Keratinocyte (primary cell): ENCODE data around the gene KLRG1. TPM values are rescaled to one million over a fixed set of nuclear protein-coding genes. Genes with fewer than 3 reads are reported as not detected.

Experiments used
- DNase-seq: peaks from one replicate; pipeline ENCODE4 v3.0.0-alpha.2; 2011; ENCODE audit warnings: low read depth, missing footprints, low spot score
- FAIRE-seq: peaks from 2 replicates; lab custom pipeline; 2011; peaks lifted over from hg19 to GRCh38; lab: Jason Lieb, UNC
- H2AFZ ChIP-seq: 2 replicates; pipeline ENCODE4 v1.6.0; 2012; ENCODE audit warnings: low read length, control low read depth, inconsistent platforms; ENCODE audit not compliant: control insufficient read depth
- H3K27ac ChIP-seq: 2 replicates; pipeline ENCODE4 v1.5.1; 2011; ENCODE audit warnings: low read length; ENCODE audit not compliant: control insufficient read depth, insufficient read depth
- H3K27me3 ChIP-seq: 3 replicates; pipeline ENCODE4 v1.6.0; 2011; ENCODE audit warnings: low read length; ENCODE audit not compliant: control insufficient read depth, insufficient read depth; ENCODE audit errors: extremely low read depth
- H3K36me3 ChIP-seq, 2 experiments: 2 replicates in 1 of 2; 3 replicates in 1 of 2; pipeline ENCODE4 v1.5.1; 2011; ENCODE audit warnings: low read length in 2 of 2, mild to moderate bottlenecking in 1 of 2; ENCODE audit not compliant: control insufficient read depth in 2 of 2, insufficient read depth in 2 of 2; ENCODE audit errors: extremely low read depth in 1 of 2
- H3K4me1 ChIP-seq: 3 replicates; pipeline ENCODE4 v1.5.1; 2011; ENCODE audit warnings: low read length; ENCODE audit not compliant: control insufficient read depth, insufficient read depth; ENCODE audit errors: extremely low read depth
- H3K4me2 ChIP-seq: 3 replicates; pipeline ENCODE4 v1.6.0; 2011; ENCODE audit warnings: low read depth, low read length; ENCODE audit not compliant: control insufficient read depth, insufficient read depth; ENCODE audit errors: extremely low read depth
- H3K4me3 ChIP-seq, 3 experiments: fragments of 200-600 bp in 1 of 3; sonication (generic) in 1 of 3; 2 replicates in 2 of 3; 3 replicates in 1 of 3; pipeline ENCODE4 v1.5.1; 2011 to 2016; ENCODE audit warnings: low read length in 3 of 3, mild to moderate bottlenecking in 3 of 3, control low read depth in 2 of 3, inconsistent platforms in 1 of 3, low read depth in 1 of 3, mixed read lengths in 1 of 3, mixed run types in 1 of 3, moderate library complexity in 1 of 3; ENCODE audit not compliant: control insufficient read depth in 2 of 3, insufficient read depth in 2 of 3; ENCODE audit errors: extremely low read depth in 1 of 3
- H3K79me2 ChIP-seq: 2 replicates; pipeline ENCODE4 v1.6.0; 2012; ENCODE audit warnings: low read length; ENCODE audit not compliant: control insufficient read depth, insufficient read depth
- H3K9ac ChIP-seq: 3 replicates; pipeline ENCODE4 v1.6.0; 2011; ENCODE audit warnings: low read length; ENCODE audit not compliant: control insufficient read depth, insufficient read depth; ENCODE audit errors: extremely low read depth
- H3K9me1 ChIP-seq: 3 replicates; pipeline ENCODE4 v1.6.0; 2011; ENCODE audit warnings: low read length; ENCODE audit not compliant: control insufficient read depth, insufficient read depth; ENCODE audit errors: extremely low read depth
- H3K9me3 ChIP-seq: 2 replicates; pipeline ENCODE4 v1.5.1; 2012; ENCODE audit warnings: low read depth, low read length; ENCODE audit not compliant: control insufficient read depth
- H4K20me1 ChIP-seq: 3 replicates; pipeline ENCODE4 v1.6.0; 2011; ENCODE audit warnings: low read length; ENCODE audit not compliant: control insufficient read depth, insufficient read depth; ENCODE audit errors: extremely low read depth
- CTCF ChIP-seq, 3 experiments: IDR thresholded peaks in 1 of 3; conservative IDR thresholded peaks in 1 of 3; optimal IDR thresholded peaks in 1 of 3; 2 replicates in 2 of 3; 3 replicates in 1 of 3; pipeline versions ENCODE3 to v1.5.1; 2011; ENCODE audit warnings: low read length in 3 of 3, mild to moderate bottlenecking in 3 of 3, moderate library complexity in 2 of 3, control low read depth in 1 of 3, inconsistent platforms in 1 of 3; ENCODE audit not compliant: insufficient read depth in 2 of 3; ENCODE audit errors: extremely low read depth in 1 of 3
- EZH2 ChIP-seq: IDR thresholded peaks from one replicate; pipeline ENCODE4 v1.6.1; 2012; ENCODE audit warnings: inconsistent platforms, mild to moderate bottlenecking, low read length, moderate library complexity
- dilution Hi-C: fragments of 300-500 bp; cut with MboI; formaldehyde crosslinking; loops from one replicate; pipeline ENCODE4 v1.7.0; 2020; ENCODE audit warnings: low sequenced_read_pairs; ENCODE audit not compliant: extremely low pct_ligation_motif_present
- polyA plus RNA-seq, 5 experiments: library from polyadenylated mRNA; depleted of rRNA in 3 of 5; stranded (reverse) in 3 of 5; stranded (forward) in 1 of 5; unstranded in 1 of 5; fragments of >200 nt; gene quantifications; 1 replicate in 1 of 5; 2 replicates in 3 of 5; 3 replicates in 1 of 5; pipeline versions ENCODE4 v1.2.1 to v1.2.3, GENCODE V29; 2011 to 2012; ENCODE audit warnings: missing spikeins in 2 of 5, low read depth in 1 of 5, low replicate concordance in 1 of 5

KLRG1 gene
- polyA plus RNA-seq, 1 donor (not counting 4 experiments of a cell fraction or from before 2014, with no cell fraction given), result 0.39 TPM

- DNase-seq, result no peak
- Histone ChIP-seq H3K36me3 (no peaks in the 10 kb centered on the region), H3K27me3 (no peaks in the 10 kb centered on the region), H3K79me2 (no peaks in the 10 kb centered on the region), H3K9ac (no peak overlapping the region), H2AFZ (no peak overlapping the region), H3K4me3 (no peak overlapping the region), H3K4me2 (no peak overlapping the region), H4K20me1 (no peaks in the 10 kb centered on the region), H3K9me1 (no peaks in the 10 kb centered on the region), H3K9me3 (no peaks in the 10 kb centered on the region), H3K4me1 (no peaks in the 10 kb centered on the region), H3K27ac (no peak overlapping the region)
- FAIRE-seq, result no peak
- TF ChIP-seq EZH2 (no peak), CTCF (optimal IDR thresholded peaks at IDR 0.05 in 1 of 3, IDR thresholded peaks at IDR 0.05 in 1 of 3, conservative IDR thresholded peaks at IDR 0.05 in 1 of 3; ENCODE audit: extremely low read depth in 1 of 3, insufficient read depth in 2 of 3, low read length in 3 of 3) (no peak)
- dilution Hi-C loops, result no loop called here
Measured at GRCh38 chr12:9030776-9031175, 41.4 kb downstream of the KLRG1 start.

- no peak for FAIRE-seq
- H3K9me3 ChIP-seq, result no peaks in the 10 kb centered on the region
- TF ChIP-seq EZH2 (no peak), CTCF (optimal IDR thresholded peaks at IDR 0.05 in 1 of 3, IDR thresholded peaks at IDR 0.05 in 1 of 3, conservative IDR thresholded peaks at IDR 0.05 in 1 of 3; ENCODE audit: extremely low read depth in 1 of 3, insufficient read depth in 2 of 3, low read length in 3 of 3) (no peak)
- H3K4me3 ChIP-seq, result no peak overlapping the region
- no peaks in the 10 kb centered on the region for H3K79me2 ChIP-seq
- no peaks in the 10 kb centered on the region for H3K9me1 ChIP-seq
- no peak overlapping the region for H3K27ac ChIP-seq
- no peaks in the 10 kb centered on the region for H3K36me3 ChIP-seq
- dilution Hi-C loops, result no loop called here
- H3K4me2 ChIP-seq, result no peak overlapping the region
- DNase-seq, result no peak
- H3K9ac ChIP-seq, result no peak overlapping the region
- H4K20me1 ChIP-seq, result no peaks in the 10 kb centered on the region
- no peaks in the 10 kb centered on the region for H3K4me1 ChIP-seq
- no peak overlapping the region for H2AFZ ChIP-seq
- no peaks in the 10 kb centered on the region for H3K27me3 ChIP-seq
Measured at GRCh38 chr12:9032202-9032964, 43.0 kb downstream of the KLRG1 start.
